Stimulated activated CD4-positive, alpha-beta T cell treated with anti-CD3 and anti-CD28 coated beads, Interleukin-2, amount 100 ng/mL, for 48 hours (primary cell): Measurements from ENCODE around the gene HTD2.

Experiments used
- DNase-seq, 2 donors: peaks; one replicate each; pipeline ENCODE4 v3.0.0-alpha.2; 2020

The HTD2 gene

DNA sequence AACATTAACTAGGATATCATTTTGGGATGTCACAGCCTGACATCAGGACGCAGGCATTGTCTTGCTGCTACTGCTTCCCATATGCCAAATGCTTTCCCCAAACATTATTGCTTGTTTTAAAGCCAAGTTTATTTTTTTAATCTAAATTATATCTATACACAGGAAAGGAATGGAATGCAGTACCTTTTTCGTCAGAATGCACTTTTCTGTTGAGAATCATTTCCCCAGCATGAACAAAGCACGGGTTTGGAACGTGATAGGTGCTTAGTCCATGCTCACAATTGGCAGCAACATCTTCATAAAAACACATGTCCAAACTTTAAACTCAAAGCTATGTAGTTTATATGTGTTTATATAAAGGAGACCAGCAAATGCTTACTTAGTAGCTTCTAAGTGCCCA is 52.5 kb downstream of the HTD2 start:
- DNase-seq, result no peak

DNA sequence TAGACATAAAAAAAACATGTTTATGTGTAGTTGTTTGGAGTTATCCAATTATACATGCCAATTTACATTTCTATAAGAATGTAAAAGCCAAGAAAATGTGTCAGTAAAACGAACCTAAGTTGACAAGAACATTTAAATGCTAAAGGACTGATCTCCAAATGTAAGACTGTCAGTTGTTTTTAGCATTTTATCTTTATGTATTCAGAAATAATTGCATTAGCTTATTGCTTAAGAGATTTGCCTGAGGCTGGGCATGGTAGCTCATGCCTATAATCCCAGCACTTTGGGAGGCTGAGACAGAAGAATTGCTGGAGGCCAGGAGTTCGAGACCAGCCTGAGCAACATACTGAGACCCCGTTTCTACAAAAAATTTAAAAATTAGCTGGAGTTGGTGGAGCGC is 53.3 kb downstream of the HTD2 start:
- DNase-seq, result no peak

- DNase-seq, result no peak
Observed at GRCh38 chr3:58361866-58362265, 55.5 kb downstream of the HTD2 start.

- DNase-seq, result no peak
Observed at GRCh38 chr3:58366699-58367098, 60.4 kb downstream of the HTD2 start.

DNA sequence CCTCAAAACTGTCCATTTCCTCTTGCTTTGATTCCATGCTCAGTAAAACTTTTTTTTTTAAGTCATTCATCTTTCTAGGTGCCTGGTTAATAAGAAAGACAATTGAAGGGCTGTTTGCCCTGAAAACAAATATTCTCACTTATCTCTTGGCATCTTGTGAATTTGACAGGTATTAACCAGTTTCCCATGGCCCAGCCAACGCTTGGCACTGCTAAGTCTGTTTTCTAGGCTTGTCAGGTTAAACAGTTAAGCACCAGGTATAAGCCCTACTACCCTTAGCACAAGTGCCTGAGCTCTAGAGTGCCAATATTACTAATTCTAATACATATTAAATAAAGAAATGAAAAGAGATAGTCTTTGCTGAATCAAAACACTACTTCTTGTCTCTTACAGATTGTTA is 62.7 kb downstream of the HTD2 start:
- DNase-seq, result no peak
